HG02571 (cell line): ENCODE data around the gene ANHX.

ENCODE experiments used
- ATAC-seq: cut with Tn5 transposase; IDR thresholded peaks from one replicate; pipeline ENCODE4 v1.9.1; 2021; ENCODE audit warnings: mild to moderate bottlenecking, moderate library complexity; ENCODE audit not compliant: unreplicated experiment

The ANHX gene

GRCh38 chr12:133203344-133204263 lies 32.1 kb downstream of the ANHX start:
- ATAC-seq, result no peak

- no peak for ATAC-seq
Observed at GRCh38 chr12:133202493-133203343, 33.0 kb downstream of the ANHX start.

GRCh38 chr12:133201888-133202287 lies 33.8 kb downstream of the ANHX start:
- ATAC-seq, result no peak

GRCh38 chr12:133192847-133193246 lies 42.8 kb downstream of the ANHX start:
- ATAC-seq, result no peak

- no peak for ATAC-seq
Observed at GRCh38 chr12:133190176-133190575, 45.5 kb downstream of the ANHX start.

- ATAC-seq, result peak; percentile 89
Observed at GRCh38 chr12:133181238-133181959, 54.3 kb downstream of the ANHX start, which contains the start of gene ZNF268. Gene ZNF268 (plus strand): TSS chr12:133181495. CDS start chr12:133181998, 503 bp downstream.

GRCh38 chr12:133180669-133181068 lies 55.0 kb downstream of the ANHX start:
- ATAC-seq, result no peak

- ATAC-seq, result no peak
Observed at GRCh38 chr12:133174901-133175300, 60.8 kb downstream of the ANHX start.

- no peak for ATAC-seq
Observed at GRCh38 chr12:133172491-133172890, 63.2 kb downstream of the ANHX start.
